Gastrocnemius medialis (tissue), 4 donors: Measurements from ENCODE around the gene ASPG.

Experiments used
- CTCF ChIP-seq, 5 experiments: fragments of 450-650 bp in 3 of 5; fragments of 200-600 bp in 2 of 5; sonication (generic) in 2 of 5; IDR thresholded peaks in 4 of 5; conservative IDR thresholded peaks in 1 of 5; 1 replicate in 4 of 5; 2 replicates in 1 of 5; pipeline ENCODE4 v1.5.1; 2016 to 2019; ENCODE audit warnings: antibody characterized with exemption in 5 of 5, mild to moderate bottlenecking in 3 of 5, moderate library complexity in 3 of 5
- POLR2A ChIP-seq, 2 donors: fragments of 450-650 bp; IDR thresholded peaks; one replicate each; pipeline ENCODE4 v1.6.1; 2017; ENCODE audit warnings: antibody characterized with exemption in 2 of 2, mild to moderate bottlenecking in 2 of 2, moderate library complexity in 2 of 2

DNA sequence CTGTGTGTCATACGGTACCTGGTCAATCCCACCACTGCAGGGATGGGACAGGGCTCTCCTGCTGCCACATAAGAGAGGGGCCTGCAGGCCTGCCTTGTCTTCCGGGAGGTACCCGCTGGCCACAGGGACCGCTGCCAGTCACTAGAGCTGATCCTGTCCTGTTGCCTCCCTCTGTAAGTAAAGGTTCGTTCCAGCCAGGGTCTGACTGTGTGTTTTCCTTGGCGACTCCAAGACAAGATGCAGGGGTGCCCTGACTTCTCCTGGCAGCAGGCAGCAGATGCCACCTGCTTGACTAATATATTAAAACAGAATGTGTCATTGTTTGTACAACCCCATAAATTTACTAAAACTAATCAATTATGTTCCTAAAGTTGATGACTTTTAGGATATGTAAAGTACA, 41.5 kb upstream of the ASPG start:
- no peak for TF ChIP-seq CTCF (IDR thresholded peaks at IDR 0.05 in 4 of 5, conservative IDR thresholded peaks at IDR 0.05 in 1 of 5)
- no peak for TF ChIP-seq POLR2A (IDR thresholded peaks at IDR 0.05)
